ENCODE data around the gene NRIP1.

DNA sequence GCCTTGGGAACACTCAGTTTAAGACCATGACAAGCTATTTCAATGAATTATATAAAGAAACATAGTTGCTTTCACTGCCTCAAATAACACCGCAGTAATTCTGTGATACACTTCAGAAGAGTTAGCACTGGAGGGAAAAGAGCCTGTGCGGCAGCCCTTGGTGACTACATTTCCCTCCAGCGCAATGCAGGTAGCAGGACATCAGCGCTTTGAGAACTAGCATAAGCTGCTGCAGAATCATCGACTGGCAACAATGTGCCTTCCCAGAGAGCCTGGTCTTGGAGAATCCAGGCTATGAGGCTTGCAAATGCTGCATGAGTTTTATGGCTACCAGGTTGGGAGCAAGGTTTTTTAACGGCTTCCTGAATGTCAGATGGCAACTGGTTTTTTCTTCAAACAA lies 7.5 kb downstream of the NRIP1 start:
- TF ChIP-seq, protein P1, sequence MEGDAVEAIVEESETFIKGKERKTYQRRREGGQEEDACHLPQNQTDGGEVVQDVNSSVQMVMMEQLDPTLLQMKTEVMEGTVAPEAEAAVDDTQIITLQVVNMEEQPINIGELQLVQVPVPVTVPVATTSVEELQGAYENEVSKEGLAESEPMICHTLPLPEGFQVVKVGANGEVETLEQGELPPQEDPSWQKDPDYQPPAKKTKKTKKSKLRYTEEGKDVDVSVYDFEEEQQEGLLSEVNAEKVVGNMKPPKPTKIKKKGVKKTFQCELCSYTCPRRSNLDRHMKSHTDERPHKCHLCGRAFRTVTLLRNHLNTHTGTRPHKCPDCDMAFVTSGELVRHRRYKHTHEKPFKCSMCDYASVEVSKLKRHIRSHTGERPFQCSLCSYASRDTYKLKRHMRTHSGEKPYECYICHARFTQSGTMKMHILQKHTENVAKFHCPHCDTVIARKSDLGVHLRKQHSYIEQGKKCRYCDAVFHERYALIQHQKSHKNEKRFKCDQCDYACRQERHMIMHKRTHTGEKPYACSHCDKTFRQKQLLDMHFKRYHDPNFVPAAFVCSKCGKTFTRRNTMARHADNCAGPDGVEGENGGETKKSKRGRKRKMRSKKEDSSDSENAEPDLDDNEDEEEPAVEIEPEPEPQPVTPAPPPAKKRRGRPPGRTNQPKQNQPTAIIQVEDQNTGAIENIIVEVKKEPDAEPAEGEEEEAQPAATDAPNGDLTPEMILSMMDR (IDR thresholded peaks at IDR 0.05): no peak
- no peak for TF ChIP-seq POLR2AphosphoS5 (IDR thresholded peaks at IDR 0.05; ENCODE audit: low read depth, low read length)
